ENCODE measurements around the gene NDUFS7. TPM values are rescaled to one million over a fixed set of nuclear protein-coding genes. Genes with fewer than 3 reads are reported as not detected.

NDUFS7 gene
- polyA plus RNA-seq, 3 donors, result 119 to 232 (median 211) TPM

GRCh38 chr19:1377965-1378785 is 5.5 kb upstream of the NDUFS7 start:
- Mint-ChIP-seq H3K4me1 (peaks cover 5% of the 10 kb centered on the region), H3K27ac (no peak overlapping the region), H3K4me3 (no peak overlapping the region), H3K27me3 (ENCODE audit: low read depth in 3 of 3) (peaks cover 1 to 12% (median 9%) of the 10 kb centered on the region in 3 donors), H3K36me3 (peaks cover 20 to 28% of the 10 kb centered on the region in 2 donors), H3K9me3 (no peaks in the 10 kb centered on the region)
- DNase-seq, result no peak
- no peak overlapping the region for H3K9ac ChIP-seq (ENCODE audit: insufficient read depth, low read length, poor library complexity, severe bottlenecking)
- no peaks in the 10 kb centered on the region for H3K79me2 ChIP-seq (ENCODE audit: insufficient read depth, low read length)
- no peaks in the 10 kb centered on the region for H3K9me3 ChIP-seq (replicated peaks in 1 of 2; ENCODE audit: control insufficient read depth in 1 of 2, insufficient read depth in 1 of 2, low read length in 2 of 2)
- H3K27ac ChIP-seq (ENCODE audit: low read depth in 1 of 2, low read length in 2 of 2), result no peak overlapping the region
- peaks cover 5 to 13% of the 10 kb centered on the region in 2 donors for H3K36me3 ChIP-seq (replicated peaks in 1 of 2; ENCODE audit: control insufficient read depth in 1 of 2, insufficient read depth in 2 of 2, low read length in 2 of 2)
- no peak overlapping the region for H3K4me2 ChIP-seq (replicated peaks; ENCODE audit: extremely low read depth, low read length, poor library complexity, severe bottlenecking)
- H3K27me3 ChIP-seq (ENCODE audit: control insufficient read depth in 2 of 2, insufficient read depth in 2 of 2, low read length in 2 of 2), result no peaks in the 10 kb centered on the region
- no peak overlapping the region for H2AFZ ChIP-seq (ENCODE audit: insufficient read depth, low read depth, low read length, poor library complexity, severe bottlenecking)
- 92% methylated on average over 29 of the region's 33 CpGs for WGBS (ENCODE audit: insufficient coverage)
- no peak overlapping the region for H3K4me3 ChIP-seq (replicated peaks in 1 of 3; ENCODE audit: low read depth in 2 of 3, low read length in 3 of 3)
- intact Hi-C loops (cut with micrococcal nuclease), result no loop called here
- TF ChIP-seq CTCF (IDR thresholded peaks at IDR 0.05), result no peak
- no peaks in the 10 kb centered on the region for H3K4me1 ChIP-seq (ENCODE audit: control insufficient read depth in 1 of 2, insufficient read depth in 2 of 2, low read length in 2 of 2)
- H4K20me1 ChIP-seq (ENCODE audit: insufficient read depth, low read length), result no peaks in the 10 kb centered on the region

- Histone ChIP-seq H3K27me3 (ENCODE audit: control insufficient read depth in 2 of 2, insufficient read depth in 2 of 2, low read length in 2 of 2) (no peaks in the 10 kb centered on the region), H3K9ac (ENCODE audit: insufficient read depth, low read length, poor library complexity, severe bottlenecking) (no peak overlapping the region), H3K4me2 (replicated peaks; ENCODE audit: extremely low read depth, low read length, poor library complexity, severe bottlenecking) (no peak overlapping the region), H3K27ac (ENCODE audit: low read depth in 1 of 2, low read length in 2 of 2) (no peak overlapping the region), H4K20me1 (ENCODE audit: insufficient read depth, low read length) (no peaks in the 10 kb centered on the region), H2AFZ (ENCODE audit: insufficient read depth, low read depth, low read length, poor library complexity, severe bottlenecking) (no peak overlapping the region), H3K79me2 (ENCODE audit: insufficient read depth, low read length) (peaks cover 5% of the 10 kb centered on the region), H3K9me3 (replicated peaks in 1 of 2; ENCODE audit: control insufficient read depth in 1 of 2, insufficient read depth in 1 of 2, low read length in 2 of 2) (no peaks in the 10 kb centered on the region), H3K4me1 (ENCODE audit: control insufficient read depth in 1 of 2, insufficient read depth in 2 of 2, low read length in 2 of 2) (peaks cover 4% of the 10 kb centered on the region in 2 donors), H3K36me3 (replicated peaks in 1 of 2; ENCODE audit: control insufficient read depth in 1 of 2, insufficient read depth in 2 of 2, low read length in 2 of 2) (peaks cover 0 to 2% of the 10 kb centered on the region in 2 donors), H3K4me3 (replicated peaks in 1 of 3; ENCODE audit: low read depth in 2 of 3, low read length in 3 of 3) (no peak overlapping the region)
- no peaks in the 10 kb centered on the region for H3K9me3 Mint-ChIP-seq
- H3K4me3 Mint-ChIP-seq, result no peak overlapping the region
- H3K36me3 Mint-ChIP-seq, result peaks cover 10 to 17% of the 10 kb centered on the region in 2 donors
- no peak for TF ChIP-seq CTCF (IDR thresholded peaks at IDR 0.05)
- WGBS (ENCODE audit: insufficient coverage), result 93% methylated on average over 20 of the region's 27 CpGs
- DNase-seq, result no peak
- H3K27me3 Mint-ChIP-seq (ENCODE audit: low read depth in 3 of 3), result peaks cover 1 to 15% (median 9%) of the 10 kb centered on the region in 3 donors
- intact Hi-C loops (cut with micrococcal nuclease), result no loop called here
- peaks cover 7% of the 10 kb centered on the region for H3K4me1 Mint-ChIP-seq
- no peak overlapping the region for H3K27ac Mint-ChIP-seq
Measured at GRCh38 chr19:1379126-1379905, 4.4 kb upstream of the NDUFS7 start.

Data from CD14-positive monocyte (primary cell).